PFSK-1 (cell line): ENCODE data around the gene CMC1.

Experiments used
- POLR2AphosphoS5 ChIP-seq: IDR thresholded peaks from 2 replicates; pipeline ENCODE4 v1.6.1; 2012; ENCODE audit warnings: low read depth, mild to moderate bottlenecking, control low read depth, low read length, moderate library complexity
- REST ChIP-seq, 2 experiments: IDR thresholded peaks; 2 replicates each; pipeline versions ENCODE4 v1.6.1 to v1.8.0; 2011 to 2012; ENCODE audit warnings: low read depth in 2 of 2, low read length in 2 of 2, control low read depth in 1 of 2, inconsistent platforms in 1 of 2, mild to moderate bottlenecking in 1 of 2, moderate library complexity in 1 of 2; ENCODE audit not compliant: insufficient read depth in 1 of 2
- SIN3A ChIP-seq: IDR thresholded peaks from 2 replicates; pipeline ENCODE4 v1.6.1; 2012; ENCODE audit warnings: mild to moderate bottlenecking, low read length, moderate library complexity, borderline replicate concordance; ENCODE audit not compliant: insufficient read depth
- TAF1 ChIP-seq: IDR thresholded peaks from 2 replicates; pipeline ENCODE4 v1.6.1; 2012; ENCODE audit warnings: low read length, control low read depth, borderline replicate concordance; ENCODE audit not compliant: insufficient read depth

GRCh38 chr3:28349469-28350000 lies 108.1 kb downstream of the CMC1 start:
- TF ChIP-seq POLR2AphosphoS5: no peak
- TF ChIP-seq REST (IDR thresholded peaks at IDR 0.05; ENCODE audit: insufficient read depth in 1 of 2, low read depth in 2 of 2, low read length in 2 of 2): no peak
- no peak for TF ChIP-seq SIN3A
- no peak for TF ChIP-seq TAF1
